GM19468 (cell line): ENCODE data around the gene ECM2.

Experiments used
- ATAC-seq: cut with Tn5 transposase; IDR thresholded peaks from one replicate; pipeline ENCODE4 v1.9.1; 2021; ENCODE audit warnings: mild to moderate bottlenecking, moderate library complexity, moderate number of reproducible peaks; ENCODE audit not compliant: unreplicated experiment; ENCODE audit errors: extremely low read depth

Gene ECM2

GRCh38 chr9:92528522-92528849, 7.3 kb downstream of the ECM2 start:
- no peak for ATAC-seq

GRCh38 chr9:92527832-92528521, 7.8 kb downstream of the ECM2 start:
- no peak for ATAC-seq

GRCh38 chr9:92527291-92527828, 8.4 kb downstream of the ECM2 start:
- no peak for ATAC-seq

- no peak for ATAC-seq
These were observed 10.5 kb downstream of the ECM2 start for GRCh38 chr9:92525306-92525705.

GRCh38 chr9:92524881-92525280, 10.9 kb downstream of the ECM2 start:
- no peak for ATAC-seq

GRCh38 chr9:92522983-92523970, 12.5 kb downstream of the ECM2 start:
- ATAC-seq = no peak

- no peak for ATAC-seq
These were observed 15.0 kb downstream of the ECM2 start for GRCh38 chr9:92520837-92521236.

GRCh38 chr9:92518199-92518598, 17.6 kb downstream of the ECM2 start:
- no peak for ATAC-seq

GRCh38 chr9:92517046-92517445, 18.7 kb downstream of the ECM2 start:
- no peak for ATAC-seq

GRCh38 chr9:92516521-92516920, 19.3 kb downstream of the ECM2 start:
- ATAC-seq = no peak

- no peak for ATAC-seq
These were observed 21.2 kb downstream of the ECM2 start for GRCh38 chr9:92514635-92515034.

- no peak for ATAC-seq
These were observed 22.4 kb downstream of the ECM2 start for GRCh38 chr9:92513349-92513748.

GRCh38 chr9:92512622-92513021, 23.2 kb downstream of the ECM2 start:
- no peak for ATAC-seq

- no peak for ATAC-seq
These were observed 25.0 kb downstream of the ECM2 start for GRCh38 chr9:92510747-92511146.

GRCh38 chr9:92509050-92509449, 26.7 kb downstream of the ECM2 start:
- no peak for ATAC-seq

GRCh38 chr9:92508018-92508820, 27.6 kb downstream of the ECM2 start:
- ATAC-seq = no peak

- no peak for ATAC-seq
These were observed 28.3 kb downstream of the ECM2 start for GRCh38 chr9:92507496-92507895.

GRCh38 chr9:92507005-92507404, 28.8 kb downstream of the ECM2 start:
- ATAC-seq = no peak

GRCh38 chr9:92506184-92506857, 29.5 kb downstream of the ECM2 start:
- no peak for ATAC-seq

- ATAC-seq = no peak
These were observed 30.9 kb downstream of the ECM2 start for GRCh38 chr9:92504881-92505280.
